SU-DHL-6 (cell line): Measurements from ENCODE around the gene POLA2.
A peak's percentile ranks its signal among the peaks of the same experiment; 100 is the strongest.

Source experiments
- H2AFZ ChIP-seq: fragments of 200-600 bp; sonication (generic); 2 replicates; pipeline ENCODE4 v1.6.1; 2014; ENCODE audit warnings: low read depth, mild to moderate bottlenecking, moderate library complexity, mixed read lengths, antibody characterized with exemption, low read length; ENCODE audit not compliant: severe bottlenecking
- H3F3A ChIP-seq: fragments of 200-600 bp; shearing (Covaris generic); 2 replicates; pipeline ENCODE4 v1.6.0; 2016; ENCODE audit warnings: antibody characterized with exemption, mild to moderate bottlenecking; ENCODE audit not compliant: insufficient read depth
- H3K27ac ChIP-seq: fragments of 200-600 bp; sonication (generic); 2 replicates; pipeline ENCODE4 v1.5.1; 2016; ENCODE audit warnings: low read depth, mild to moderate bottlenecking, low read length, moderate library complexity, mixed read lengths
- H3K27me3 ChIP-seq: fragments of 200-600 bp; sonication (generic), shearing (Covaris generic); 2 replicates; pipeline ENCODE4 v1.6.0; 2014; ENCODE audit warnings: mild to moderate bottlenecking, low read length
- H3K36me3 ChIP-seq: fragments of 200-600 bp; sonication (generic); 2 replicates; pipeline ENCODE4 v1.6.1; 2014; ENCODE audit warnings: mild to moderate bottlenecking, low read length, mixed read lengths
- H3K4me2 ChIP-seq: fragments of 300-600, 200-600 bp; shearing (Covaris generic), sonication (generic); 2 replicates; pipeline ENCODE4 v1.6.0; 2014; ENCODE audit warnings: low read length, low read depth, mild to moderate bottlenecking; ENCODE audit not compliant: poor library complexity, severe bottlenecking
- H3K4me3 ChIP-seq: fragments of 200-600 bp; sonication (generic); 2 replicates; pipeline ENCODE4 v1.5.1; 2014; ENCODE audit warnings: antibody characterized with exemption, low read length, mild to moderate bottlenecking, mixed read lengths; ENCODE audit not compliant: insufficient read depth, poor library complexity, severe bottlenecking
- H3K79me2 ChIP-seq: fragments of 200-600 bp; sonication (generic); 2 replicates; pipeline ENCODE4 v1.6.1; 2014; ENCODE audit warnings: mild to moderate bottlenecking, low read length, moderate library complexity; ENCODE audit not compliant: insufficient read depth
- H3K9ac ChIP-seq: fragments of 200-600 bp; sonication (generic); 2 replicates; pipeline ENCODE4 v1.7.0; 2014; ENCODE audit warnings: mild to moderate bottlenecking, low read length
- H3K9me2 ChIP-seq: fragments of 200-600 bp; sonication (generic); replicated peaks from 2 replicates; pipeline ENCODE4 v1.6.1; 2014; ENCODE audit warnings: low read length; ENCODE audit not compliant: insufficient read depth
- H3K9me3 ChIP-seq: fragments of 200-600 bp; sonication (generic); 2 replicates; pipeline ENCODE4 v1.6.1; 2014; ENCODE audit warnings: low read length, mixed read lengths; ENCODE audit not compliant: insufficient read depth
- H4K20me1 ChIP-seq: fragments of 200-600 bp; sonication (generic); 2 replicates; pipeline ENCODE4 v1.6.1; 2014; ENCODE audit warnings: low read depth, mild to moderate bottlenecking, antibody characterized with exemption, low read length, moderate library complexity, mixed read lengths
- EZH2phosphoT487 ChIP-seq: fragments of 200-600 bp; sonication (generic), shearing (Covaris generic); conservative IDR thresholded peaks from 2 replicates; pipeline ENCODE4 v1.6.1; 2018; ENCODE audit warnings: mild to moderate bottlenecking, antibody characterized with exemption, low read length, moderate library complexity, mixed read lengths
- TF ChIP-seq, protein P1 (sequence below): fragments of 200-600 bp; sonication (generic); IDR thresholded peaks from one replicate; pipeline ENCODE4 v1.5.1; 2017; ENCODE audit warnings: antibody characterized with exemption, mild to moderate bottlenecking, low read length, moderate library complexity; ENCODE audit not compliant: insufficient read depth, poor library complexity, severe bottlenecking

POLA2 gene

DNA sequence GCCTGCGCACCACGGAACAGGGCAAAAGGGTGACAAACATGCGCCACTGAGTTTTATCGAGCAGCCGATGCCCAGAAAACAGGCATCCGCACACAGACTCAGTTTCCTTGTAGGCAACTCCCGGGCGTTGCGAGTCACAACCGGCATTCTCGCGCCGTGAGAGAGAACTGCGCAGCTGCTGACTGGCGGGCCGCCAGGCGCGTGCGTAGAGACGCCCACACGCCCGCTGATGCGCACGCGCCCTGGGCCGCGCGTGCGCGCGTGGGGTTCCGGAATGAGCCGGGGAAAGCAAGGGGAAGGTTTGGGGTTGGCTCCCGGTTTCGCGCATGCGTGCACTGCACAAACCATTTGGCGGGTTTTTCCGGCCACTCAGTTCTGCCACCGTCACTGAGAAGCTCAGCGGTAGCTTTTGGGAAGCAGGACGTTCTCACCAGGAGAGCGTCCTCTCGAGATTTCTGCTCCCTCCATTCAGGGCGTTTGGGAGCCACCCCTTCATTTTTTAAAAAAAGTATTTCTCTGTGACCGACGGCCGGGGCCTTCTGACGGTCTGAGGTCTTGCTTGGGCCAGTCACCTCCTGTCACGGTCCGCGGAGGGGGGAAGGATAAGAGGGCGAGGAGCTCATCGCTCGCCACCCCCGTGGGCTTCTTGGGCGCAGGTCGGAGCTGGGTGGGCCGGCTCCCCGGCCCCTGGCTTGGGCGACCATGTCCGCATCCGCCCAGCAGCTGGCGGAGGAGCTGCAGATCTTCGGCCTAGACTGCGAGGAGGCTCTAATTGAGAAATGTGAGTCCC is at the start of gene POLA2:
Gene POLA2, plus strand, starts transcription at position 372 of the 790 bp plus-strand sequence. Its CDS starts 331 bp downstream, at position 703.
- no peaks in the 10 kb centered on the region for H3K9me2 ChIP-seq
- TF ChIP-seq, protein P1, sequence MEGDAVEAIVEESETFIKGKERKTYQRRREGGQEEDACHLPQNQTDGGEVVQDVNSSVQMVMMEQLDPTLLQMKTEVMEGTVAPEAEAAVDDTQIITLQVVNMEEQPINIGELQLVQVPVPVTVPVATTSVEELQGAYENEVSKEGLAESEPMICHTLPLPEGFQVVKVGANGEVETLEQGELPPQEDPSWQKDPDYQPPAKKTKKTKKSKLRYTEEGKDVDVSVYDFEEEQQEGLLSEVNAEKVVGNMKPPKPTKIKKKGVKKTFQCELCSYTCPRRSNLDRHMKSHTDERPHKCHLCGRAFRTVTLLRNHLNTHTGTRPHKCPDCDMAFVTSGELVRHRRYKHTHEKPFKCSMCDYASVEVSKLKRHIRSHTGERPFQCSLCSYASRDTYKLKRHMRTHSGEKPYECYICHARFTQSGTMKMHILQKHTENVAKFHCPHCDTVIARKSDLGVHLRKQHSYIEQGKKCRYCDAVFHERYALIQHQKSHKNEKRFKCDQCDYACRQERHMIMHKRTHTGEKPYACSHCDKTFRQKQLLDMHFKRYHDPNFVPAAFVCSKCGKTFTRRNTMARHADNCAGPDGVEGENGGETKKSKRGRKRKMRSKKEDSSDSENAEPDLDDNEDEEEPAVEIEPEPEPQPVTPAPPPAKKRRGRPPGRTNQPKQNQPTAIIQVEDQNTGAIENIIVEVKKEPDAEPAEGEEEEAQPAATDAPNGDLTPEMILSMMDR = no peak
- TF ChIP-seq EZH2phosphoT487 = no peak
- H3K27me3 ChIP-seq = no peaks in the 10 kb centered on the region
- H3K4me3 ChIP-seq = peak within 1 kb of the TSS; percentile 79
- H3K4me2 ChIP-seq = peak within 1 kb of the TSS; percentile 98
- peaks cover 49% of the 10 kb centered on the region for H3K79me2 ChIP-seq
- peak within 1 kb of the TSS; percentile 30 for H2AFZ ChIP-seq
- no peaks in the 10 kb centered on the region; the same call in 1 of the 2 replicates for H4K20me1 ChIP-seq
- peaks cover 9% of the 10 kb centered on the region; the same call in 1 of the 2 replicates for H3F3A ChIP-seq
- H3K27ac ChIP-seq = peak within 1 kb of the TSS; percentile 75
- H3K36me3 ChIP-seq = peaks cover 4% of the 10 kb centered on the region; the same call in 1 of the 2 replicates
- H3K9me3 ChIP-seq = no peaks in the 10 kb centered on the region
- peak within 1 kb of the TSS; percentile 97 for H3K9ac ChIP-seq

- no peaks in the 10 kb centered on the region for H3K79me2 ChIP-seq
- H3K4me2 ChIP-seq = no peak overlapping the region
- no peak overlapping the region for H2AFZ ChIP-seq
- no peak for TF ChIP-seq EZH2phosphoT487
- TF ChIP-seq, protein P1 = no peak
- no peak overlapping the region for H3K4me3 ChIP-seq
- H3K27ac ChIP-seq = no peak overlapping the region
- H3K9me3 ChIP-seq = no peaks in the 10 kb centered on the region
- no peaks in the 10 kb centered on the region for H4K20me1 ChIP-seq
- no peaks in the 10 kb centered on the region for H3K36me3 ChIP-seq
- no peaks in the 10 kb centered on the region for H3F3A ChIP-seq
- no peaks in the 10 kb centered on the region for H3K9me2 ChIP-seq
- no peak overlapping the region for H3K9ac ChIP-seq
- no peaks in the 10 kb centered on the region for H3K27me3 ChIP-seq
Observed at GRCh38 chr11:65212226-65212801, 49.4 kb upstream of the POLA2 start.

DNA sequence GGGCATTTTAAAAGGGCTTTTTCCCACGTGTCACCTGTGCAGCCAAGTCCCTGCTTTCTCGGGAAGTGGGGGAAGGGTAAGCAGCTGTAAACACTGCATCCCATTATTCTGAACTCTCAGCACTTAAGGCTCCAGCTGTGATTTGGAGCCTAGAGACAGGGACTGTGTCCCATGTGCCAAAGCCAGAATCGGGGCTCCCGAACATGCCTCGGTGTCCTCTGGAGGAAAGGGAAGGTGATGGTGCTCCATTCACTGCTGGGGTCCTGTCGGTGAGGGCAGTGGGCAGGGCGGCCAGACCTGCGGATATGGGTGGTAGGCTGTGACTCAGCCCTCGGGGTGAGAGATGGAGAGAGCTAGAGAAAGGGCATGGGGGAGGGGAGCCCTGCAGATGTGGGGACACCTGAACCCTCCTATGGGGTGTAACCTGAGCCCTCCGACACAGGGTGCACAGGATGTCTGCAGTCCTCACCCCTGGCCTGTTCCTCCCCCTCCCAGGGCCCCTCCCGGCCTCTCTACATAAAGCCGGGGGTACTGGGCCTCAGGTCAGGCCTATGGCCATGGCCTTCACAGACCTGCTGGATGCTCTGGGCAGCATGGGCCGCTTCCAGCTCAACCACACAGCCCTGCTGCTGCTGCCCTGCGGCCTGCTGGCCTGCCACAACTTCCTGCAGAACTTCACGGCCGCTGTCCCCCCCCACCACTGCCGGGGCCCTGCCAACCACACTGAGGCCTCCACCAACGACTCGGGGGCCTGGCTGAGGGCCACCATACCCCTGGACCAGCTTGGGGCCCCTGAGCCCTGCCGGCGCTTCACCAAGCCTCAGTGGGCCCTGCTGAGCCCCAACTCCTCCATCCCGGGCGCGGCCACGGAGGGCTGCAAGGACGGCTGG is 48.2 kb upstream of the POLA2 start:
- no peaks in the 10 kb centered on the region for H3K9me2 ChIP-seq
- no peaks in the 10 kb centered on the region for H3K27me3 ChIP-seq
- H3K79me2 ChIP-seq = no peaks in the 10 kb centered on the region
- H3K4me2 ChIP-seq = no peak overlapping the region
- no peak overlapping the region for H3K9ac ChIP-seq
- no peaks in the 10 kb centered on the region for H4K20me1 ChIP-seq
- no peak overlapping the region for H2AFZ ChIP-seq
- no peak overlapping the region for H3K27ac ChIP-seq
- no peak overlapping the region for H3K4me3 ChIP-seq
- no peaks in the 10 kb centered on the region for H3F3A ChIP-seq
- no peaks in the 10 kb centered on the region for H3K36me3 ChIP-seq
- no peaks in the 10 kb centered on the region for H3K9me3 ChIP-seq
- TF ChIP-seq EZH2phosphoT487 = no peak
- TF ChIP-seq, protein P1 = no peak
